Measurements from ENCODE around the gene RNF222.

Gene RNF222

GRCh38 chr17:8345052-8345690 is 52.5 kb downstream of the RNF222 start:
- DNase-seq (ENCODE audit: low read depth in 3 of 3): no peak

GRCh38 chr17:8341456-8341855 is 56.2 kb downstream of the RNF222 start:
- DNase-seq (ENCODE audit: low read depth in 3 of 3): no peak

Measured in stimulated activated CD4-positive, alpha-beta T cell treated with anti-CD3 and anti-CD28 coated beads, TNF-alpha, amount 100 ng/mL, for 48 hours (primary cell).